KMS-11 (cell line): ENCODE measurements around the gene CEACAM16.

Experiments used
- H2AFZ ChIP-seq: fragments of 200-600 bp; sonication (generic); 2 replicates; pipeline ENCODE4 v1.6.1; 2016; ENCODE audit warnings: antibody characterized with exemption, mixed run types, low read depth
- H3K27ac ChIP-seq: fragments of 200-600 bp; sonication (generic); 2 replicates; pipeline ENCODE4 v1.6.1; 2016; ENCODE audit warnings: mild to moderate bottlenecking, mixed run types
- H3K27me3 ChIP-seq: fragments of 200-600 bp; sonication (generic); 2 replicates; pipeline ENCODE4 v1.6.1; 2017; ENCODE audit warnings: mild to moderate bottlenecking, low read depth, mixed run types, moderate library complexity; ENCODE audit not compliant: insufficient read depth
- H3K36me3 ChIP-seq: fragments of 200-600 bp; sonication (generic); 2 replicates; pipeline ENCODE4 v1.6.1; 2017; ENCODE audit warnings: mild to moderate bottlenecking, mixed run types; ENCODE audit not compliant: insufficient read depth
- H3K4me1 ChIP-seq: fragments of 200-600 bp; sonication (generic); 2 replicates; pipeline ENCODE4 v1.6.1; 2016; ENCODE audit warnings: mild to moderate bottlenecking, low read depth, mixed run types; ENCODE audit not compliant: poor library complexity, severe bottlenecking
- H3K4me2 ChIP-seq: fragments of 200-600 bp; sonication (generic); 2 replicates; pipeline ENCODE4 v1.7.0; 2016; ENCODE audit warnings: mild to moderate bottlenecking, mixed run types
- H3K4me3 ChIP-seq: fragments of 200-600 bp; sonication (generic); IDR thresholded peaks from 2 replicates; pipeline ENCODE4 v1.6.1; 2017; ENCODE audit warnings: low read depth, low read length, mixed read lengths; ENCODE audit not compliant: insufficient read depth
- H3K79me2 ChIP-seq: fragments of 200-600 bp; sonication (generic); 2 replicates; pipeline ENCODE4 v1.6.1; 2016; ENCODE audit warnings: low read depth, mixed run types; ENCODE audit not compliant: insufficient read depth
- H3K9ac ChIP-seq: fragments of 200-600 bp; sonication (generic); 2 replicates; pipeline ENCODE4 v1.6.1; 2016; ENCODE audit warnings: mild to moderate bottlenecking, mixed run types
- H4K20me1 ChIP-seq: fragments of 200-600 bp; sonication (generic); 2 replicates; pipeline ENCODE4 v1.6.1; 2016; ENCODE audit warnings: mild to moderate bottlenecking, mixed run types; ENCODE audit not compliant: insufficient read depth
- TF ChIP-seq, protein P1 (sequence below): fragments of 200-600 bp; sonication (generic); conservative IDR thresholded peaks from 2 replicates; pipeline ENCODE4 v1.6.1; 2017; ENCODE audit warnings: low read depth, mild to moderate bottlenecking, antibody characterized with exemption, low read length, moderate library complexity, mixed read lengths

CEACAM16 gene

DNA sequence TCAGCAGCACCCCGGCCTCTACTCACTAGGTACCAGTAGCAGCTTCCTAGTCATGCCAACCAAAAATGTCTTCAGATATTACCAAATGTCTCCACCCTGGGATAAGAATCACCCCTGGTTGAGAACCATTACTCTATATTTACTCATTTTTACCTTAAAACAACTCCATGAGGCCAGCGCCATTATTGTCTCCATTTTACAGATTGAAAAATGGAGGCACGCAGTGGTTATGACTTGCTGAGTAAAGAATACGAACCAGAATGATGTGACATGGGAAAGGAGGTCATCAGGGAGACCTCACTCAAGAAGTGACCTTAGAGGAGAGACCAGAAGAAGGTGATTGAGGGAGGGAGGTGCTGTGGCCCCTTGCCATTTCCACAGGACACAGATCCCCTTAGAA is 25.4 kb upstream of the CEACAM16 start:
- H2AFZ ChIP-seq: no peak overlapping the region
- H3K4me1 ChIP-seq: no peaks in the 10 kb centered on the region
- H3K36me3 ChIP-seq: no peaks in the 10 kb centered on the region
- TF ChIP-seq, protein P1, sequence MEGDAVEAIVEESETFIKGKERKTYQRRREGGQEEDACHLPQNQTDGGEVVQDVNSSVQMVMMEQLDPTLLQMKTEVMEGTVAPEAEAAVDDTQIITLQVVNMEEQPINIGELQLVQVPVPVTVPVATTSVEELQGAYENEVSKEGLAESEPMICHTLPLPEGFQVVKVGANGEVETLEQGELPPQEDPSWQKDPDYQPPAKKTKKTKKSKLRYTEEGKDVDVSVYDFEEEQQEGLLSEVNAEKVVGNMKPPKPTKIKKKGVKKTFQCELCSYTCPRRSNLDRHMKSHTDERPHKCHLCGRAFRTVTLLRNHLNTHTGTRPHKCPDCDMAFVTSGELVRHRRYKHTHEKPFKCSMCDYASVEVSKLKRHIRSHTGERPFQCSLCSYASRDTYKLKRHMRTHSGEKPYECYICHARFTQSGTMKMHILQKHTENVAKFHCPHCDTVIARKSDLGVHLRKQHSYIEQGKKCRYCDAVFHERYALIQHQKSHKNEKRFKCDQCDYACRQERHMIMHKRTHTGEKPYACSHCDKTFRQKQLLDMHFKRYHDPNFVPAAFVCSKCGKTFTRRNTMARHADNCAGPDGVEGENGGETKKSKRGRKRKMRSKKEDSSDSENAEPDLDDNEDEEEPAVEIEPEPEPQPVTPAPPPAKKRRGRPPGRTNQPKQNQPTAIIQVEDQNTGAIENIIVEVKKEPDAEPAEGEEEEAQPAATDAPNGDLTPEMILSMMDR: no peak
- H3K4me2 ChIP-seq: no peak overlapping the region
- H3K4me3 ChIP-seq: no peak overlapping the region
- H3K9ac ChIP-seq: no peak overlapping the region
- H3K27me3 ChIP-seq: no peaks in the 10 kb centered on the region
- no peaks in the 10 kb centered on the region for H4K20me1 ChIP-seq
- H3K27ac ChIP-seq: no peak overlapping the region
- H3K79me2 ChIP-seq: no peaks in the 10 kb centered on the region

DNA sequence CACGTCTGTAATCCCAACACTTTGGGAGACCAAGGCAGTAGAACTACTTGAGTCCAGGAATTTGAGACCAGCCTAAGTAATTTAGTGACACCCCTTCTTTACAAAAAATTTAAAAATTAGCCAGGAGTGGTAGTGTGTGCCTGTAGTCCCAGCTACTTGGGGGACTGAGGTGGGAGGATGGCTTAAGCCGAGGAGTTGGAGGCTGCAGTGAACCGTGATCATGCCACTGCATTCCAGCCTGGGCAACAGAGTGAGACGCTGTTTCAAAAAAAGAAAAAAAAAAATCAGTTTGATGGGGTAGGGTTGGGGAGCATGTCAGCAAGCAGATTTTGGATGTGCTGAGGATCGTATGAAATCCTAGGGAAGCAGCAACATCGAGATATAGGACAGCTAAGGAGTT is 23.4 kb upstream of the CEACAM16 start:
- no peak overlapping the region for H3K4me3 ChIP-seq
- H3K4me2 ChIP-seq: no peak overlapping the region
- TF ChIP-seq, protein P1: no peak
- H3K27me3 ChIP-seq: no peaks in the 10 kb centered on the region
- no peak overlapping the region for H2AFZ ChIP-seq
- H3K36me3 ChIP-seq: no peaks in the 10 kb centered on the region
- H3K79me2 ChIP-seq: no peaks in the 10 kb centered on the region
- no peaks in the 10 kb centered on the region for H3K4me1 ChIP-seq
- H3K27ac ChIP-seq: no peak overlapping the region
- H4K20me1 ChIP-seq: no peaks in the 10 kb centered on the region
- no peak overlapping the region for H3K9ac ChIP-seq

DNA sequence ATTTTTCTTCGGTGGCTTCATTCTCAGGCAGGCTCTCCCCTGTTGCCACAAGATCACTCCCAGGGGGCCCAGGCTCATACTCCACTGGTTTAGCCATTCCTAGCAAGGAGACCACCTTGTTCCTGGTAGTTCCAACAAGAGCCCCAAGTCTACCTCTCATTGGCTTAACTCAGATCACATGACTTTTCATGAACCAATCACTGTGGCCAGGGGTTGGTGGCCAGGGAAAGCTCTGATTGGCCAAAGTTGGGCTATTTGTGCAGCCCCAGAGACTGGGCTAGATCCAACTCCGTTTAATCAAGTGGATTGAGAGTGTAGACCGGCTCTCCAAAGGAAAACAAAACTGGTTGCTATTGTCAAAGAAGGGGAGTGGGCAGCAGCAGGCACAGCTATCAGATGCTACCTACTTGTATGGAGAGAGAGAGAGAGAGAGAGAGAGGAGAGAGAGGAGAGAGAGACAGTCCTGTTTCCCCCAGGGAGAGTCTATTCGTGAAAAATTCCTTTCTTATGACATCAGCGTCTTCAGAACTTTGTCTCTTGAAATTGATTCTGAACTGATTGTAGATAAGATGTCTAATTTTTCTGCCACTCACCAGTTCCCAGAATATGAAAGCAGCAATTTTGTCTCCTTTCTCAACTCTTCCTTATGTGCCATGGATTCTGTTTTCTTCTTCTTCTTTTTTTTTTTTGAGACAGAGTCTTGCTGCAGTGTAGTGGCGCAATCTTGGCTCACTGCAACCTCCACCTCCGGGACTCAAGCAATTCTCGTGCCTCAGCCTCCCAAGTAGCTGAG is 21.7 kb upstream of the CEACAM16 start:
- H3K4me1 ChIP-seq: no peaks in the 10 kb centered on the region
- TF ChIP-seq, protein P1: no peak
- no peak overlapping the region for H3K9ac ChIP-seq
- no peak overlapping the region for H3K4me2 ChIP-seq
- no peaks in the 10 kb centered on the region for H3K27me3 ChIP-seq
- no peaks in the 10 kb centered on the region for H4K20me1 ChIP-seq
- H2AFZ ChIP-seq: 0 out of 2 replicates have a peak overlapping the region, but pooled peaks have one; percentile 7
- no peaks in the 10 kb centered on the region for H3K79me2 ChIP-seq
- no peaks in the 10 kb centered on the region for H3K36me3 ChIP-seq
- H3K27ac ChIP-seq: no peak overlapping the region
- no peak overlapping the region for H3K4me3 ChIP-seq

DNA sequence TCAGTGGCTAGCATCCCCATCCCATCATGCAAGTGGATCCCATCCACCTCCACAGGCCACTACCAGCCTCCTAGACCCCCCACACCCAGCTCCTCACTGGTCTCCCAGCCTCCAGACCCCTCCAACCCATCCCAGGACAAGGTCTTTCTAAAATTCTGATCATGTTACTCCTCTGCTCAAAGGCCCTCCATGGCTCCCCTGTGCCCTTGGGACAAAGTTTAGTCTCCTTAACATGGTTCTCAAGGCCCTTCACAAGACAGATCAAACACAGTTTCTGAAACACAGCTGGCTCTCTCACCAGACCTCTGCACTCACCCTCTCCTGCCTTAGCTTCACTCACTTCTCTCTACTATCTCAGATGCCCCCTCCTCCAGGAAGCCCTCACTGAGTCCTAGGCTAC is 18.4 kb upstream of the CEACAM16 start:
- Histone ChIP-seq H3K36me3 (no peaks in the 10 kb centered on the region), H3K9ac (no peak overlapping the region), H3K4me1 (peaks cover 6% of the 10 kb centered on the region), H3K79me2 (no peaks in the 10 kb centered on the region), H3K27ac (no peak overlapping the region), H3K4me3 (no peak overlapping the region), H3K27me3 (no peaks in the 10 kb centered on the region), H3K4me2 (no peak overlapping the region), H4K20me1 (no peaks in the 10 kb centered on the region), H2AFZ (no peak overlapping the region)
- TF ChIP-seq, protein P1: no peak
